Activated naive CD4-positive, alpha-beta T cell treated with anti-CD3 and anti-CD28 coated beads, Interleukin-2, amount 50 U/mL, for 24 hours (primary cell): ENCODE data around the gene IL1RAPL2.
"Not testable (repeated sequence)": the region's sequence is repeated elsewhere in the genome, so short reads cannot be mapped to it uniquely, and the experiment has no call there.

Experiments used
- H3K27ac Mint-ChIP-seq: one replicate; pipeline ENCODE4 v1.8.0; 2021; ENCODE audit warnings: mild to moderate bottlenecking, mixed read lengths
- H3K27me3 Mint-ChIP-seq: one replicate; pipeline ENCODE4 v1.8.0; 2021; ENCODE audit warnings: mixed read lengths
- H3K36me3 Mint-ChIP-seq: one replicate; pipeline ENCODE4 v1.8.0; 2021; ENCODE audit warnings: mixed read lengths
- H3K4me1 Mint-ChIP-seq: one replicate; pipeline ENCODE4 v1.8.0; 2021; ENCODE audit warnings: mixed read lengths
- H3K4me3 Mint-ChIP-seq: one replicate; pipeline ENCODE4 v1.8.0; 2021; ENCODE audit warnings: mild to moderate bottlenecking, mixed read lengths
- H3K9me3 Mint-ChIP-seq: one replicate; pipeline ENCODE4 v1.8.0; 2021; ENCODE audit warnings: mixed read lengths

IL1RAPL2 gene

GRCh38 chrX:104659005-104659744 is 93.2 kb downstream of the IL1RAPL2 start:
- Mint-ChIP-seq H3K36me3 (no peaks in the 10 kb centered on the region), H3K4me1 (no peaks in the 10 kb centered on the region), H3K27me3 (peaks cover 2% of the 10 kb centered on the region), H3K9me3 (no peaks in the 10 kb centered on the region), H3K4me3 (no peak overlapping the region), H3K27ac (no peak overlapping the region)

GRCh38 chrX:104660092-104660491 is 94.1 kb downstream of the IL1RAPL2 start:
- Mint-ChIP-seq H3K27ac (no peak overlapping the region), H3K27me3 (peaks cover 2% of the 10 kb centered on the region), H3K36me3 (no peaks in the 10 kb centered on the region), H3K4me1 (no peaks in the 10 kb centered on the region), H3K4me3 (no peak overlapping the region), H3K9me3 (no peaks in the 10 kb centered on the region)

- H3K27me3 Mint-ChIP-seq = peaks cover 2% of the 10 kb centered on the region
- no peaks in the 10 kb centered on the region for H3K9me3 Mint-ChIP-seq
- no peaks in the 10 kb centered on the region for H3K4me1 Mint-ChIP-seq
- no peak overlapping the region for H3K4me3 Mint-ChIP-seq
- no peak overlapping the region for H3K27ac Mint-ChIP-seq
- H3K36me3 Mint-ChIP-seq = no peaks in the 10 kb centered on the region
Observed at GRCh38 chrX:104662694-104663093, 96.7 kb downstream of the IL1RAPL2 start.

- Mint-ChIP-seq H3K9me3 (no peaks in the 10 kb centered on the region), H3K27ac (no peak overlapping the region), H3K4me3 (no peak overlapping the region), H3K4me1 (no peaks in the 10 kb centered on the region), H3K36me3 (no peaks in the 10 kb centered on the region), H3K27me3 (peaks cover 2% of the 10 kb centered on the region)
Observed at GRCh38 chrX:104665691-104666090, 99.7 kb downstream of the IL1RAPL2 start.

GRCh38 chrX:104668550-104668949 is 102.6 kb downstream of the IL1RAPL2 start:
- no peaks in the 10 kb centered on the region for H3K36me3 Mint-ChIP-seq
- no peak overlapping the region for H3K4me3 Mint-ChIP-seq
- H3K27ac Mint-ChIP-seq = no peak overlapping the region
- peaks cover under 1% of the 10 kb centered on the region for H3K27me3 Mint-ChIP-seq
- H3K9me3 Mint-ChIP-seq = no peaks in the 10 kb centered on the region
- H3K4me1 Mint-ChIP-seq = no peaks in the 10 kb centered on the region

- no peaks in the 10 kb centered on the region for H3K4me1 Mint-ChIP-seq
- no peak overlapping the region for H3K4me3 Mint-ChIP-seq
- no peaks in the 10 kb centered on the region for H3K9me3 Mint-ChIP-seq
- H3K27me3 Mint-ChIP-seq = no peaks in the 10 kb centered on the region
- no peaks in the 10 kb centered on the region for H3K36me3 Mint-ChIP-seq
- no peak overlapping the region for H3K27ac Mint-ChIP-seq
Observed at GRCh38 chrX:104669063-104669462, 103.1 kb downstream of the IL1RAPL2 start.

- Mint-ChIP-seq H3K4me3 (no peak overlapping the region), H3K9me3 (no peaks in the 10 kb centered on the region), H3K27me3 (no peaks in the 10 kb centered on the region), H3K27ac (no peak overlapping the region), H3K4me1 (no peaks in the 10 kb centered on the region), H3K36me3 (no peaks in the 10 kb centered on the region)
Observed at GRCh38 chrX:104670051-104670450, 104.1 kb downstream of the IL1RAPL2 start.

- H3K36me3 Mint-ChIP-seq, H3K27me3 Mint-ChIP-seq, H3K9me3 Mint-ChIP-seq, H3K4me1 Mint-ChIP-seq, H3K4me3 Mint-ChIP-seq, H3K27ac Mint-ChIP-seq: not testable (repeated sequence)
Observed at GRCh38 chrX:104677517-104677916, 111.5 kb downstream of the IL1RAPL2 start.

- no peaks in the 10 kb centered on the region for H3K9me3 Mint-ChIP-seq
- H3K4me1 Mint-ChIP-seq = no peaks in the 10 kb centered on the region
- H3K36me3 Mint-ChIP-seq = no peaks in the 10 kb centered on the region
- H3K27ac Mint-ChIP-seq = no peak overlapping the region
- no peak overlapping the region for H3K4me3 Mint-ChIP-seq
- no peaks in the 10 kb centered on the region for H3K27me3 Mint-ChIP-seq
Observed at GRCh38 chrX:104679175-104679574, 113.2 kb downstream of the IL1RAPL2 start.

GRCh38 chrX:104681214-104681613 is 115.2 kb downstream of the IL1RAPL2 start:
- no peak overlapping the region for H3K27ac Mint-ChIP-seq

GRCh38 chrX:104684077-104684476 is 118.1 kb downstream of the IL1RAPL2 start:
- Mint-ChIP-seq H3K27ac (no peak overlapping the region), H3K4me1 (no peaks in the 10 kb centered on the region), H3K27me3 (no peaks in the 10 kb centered on the region), H3K9me3 (no peaks in the 10 kb centered on the region), H3K4me3 (no peak overlapping the region), H3K36me3 (no peaks in the 10 kb centered on the region)

More at GRCh38 chrX:104681214-104681613, 115.2 kb downstream of the IL1RAPL2 start:
- no peaks in the 10 kb centered on the region for H3K9me3 Mint-ChIP-seq
- H3K27me3 Mint-ChIP-seq = no peaks in the 10 kb centered on the region
- no peaks in the 10 kb centered on the region for H3K4me1 Mint-ChIP-seq
- H3K36me3 Mint-ChIP-seq = no peaks in the 10 kb centered on the region
- H3K4me3 Mint-ChIP-seq = no peak overlapping the region

GRCh38 chrX:104695593-104695992 is 129.6 kb downstream of the IL1RAPL2 start:
- Mint-ChIP-seq H3K36me3 (no peaks in the 10 kb centered on the region), H3K4me3 (no peak overlapping the region), H3K27ac (no peak overlapping the region), H3K4me1 (no peaks in the 10 kb centered on the region), H3K9me3 (no peaks in the 10 kb centered on the region), H3K27me3 (no peaks in the 10 kb centered on the region)

GRCh38 chrX:104696667-104697066 is 130.7 kb downstream of the IL1RAPL2 start:
- Mint-ChIP-seq H3K4me3 (no peak overlapping the region), H3K27ac (no peak overlapping the region), H3K27me3 (no peaks in the 10 kb centered on the region)

GRCh38 chrX:104697294-104697693 is 131.3 kb downstream of the IL1RAPL2 start:
- Mint-ChIP-seq H3K27ac (no peak overlapping the region), H3K4me1 (no peaks in the 10 kb centered on the region), H3K36me3 (no peaks in the 10 kb centered on the region), H3K4me3 (no peak overlapping the region), H3K27me3 (peaks cover 1% of the 10 kb centered on the region), H3K9me3 (no peaks in the 10 kb centered on the region)

More at GRCh38 chrX:104696667-104697066, 130.7 kb downstream of the IL1RAPL2 start:
- Mint-ChIP-seq H3K9me3 (no peaks in the 10 kb centered on the region), H3K36me3 (no peaks in the 10 kb centered on the region), H3K4me1 (no peaks in the 10 kb centered on the region)

- Mint-ChIP-seq H3K4me3 (no peak overlapping the region), H3K9me3 (no peaks in the 10 kb centered on the region), H3K27ac (no peak overlapping the region), H3K27me3 (no peaks in the 10 kb centered on the region), H3K4me1 (no peaks in the 10 kb centered on the region), H3K36me3 (no peaks in the 10 kb centered on the region)
Observed at GRCh38 chrX:104707042-104707441, 141.0 kb downstream of the IL1RAPL2 start.

- Mint-ChIP-seq H3K27me3 (no peaks in the 10 kb centered on the region), H3K27ac (no peak overlapping the region), H3K9me3 (no peaks in the 10 kb centered on the region)
Observed at GRCh38 chrX:104707572-104707971, 141.6 kb downstream of the IL1RAPL2 start.

GRCh38 chrX:104712515-104712914 is 146.5 kb downstream of the IL1RAPL2 start:
- no peak overlapping the region for H3K4me3 Mint-ChIP-seq
- H3K27ac Mint-ChIP-seq = no peak overlapping the region
- no peaks in the 10 kb centered on the region for H3K27me3 Mint-ChIP-seq
- no peaks in the 10 kb centered on the region for H3K9me3 Mint-ChIP-seq
- H3K4me1 Mint-ChIP-seq = no peaks in the 10 kb centered on the region
- no peaks in the 10 kb centered on the region for H3K36me3 Mint-ChIP-seq

More at GRCh38 chrX:104707572-104707971, 141.6 kb downstream of the IL1RAPL2 start:
- no peaks in the 10 kb centered on the region for H3K4me1 Mint-ChIP-seq
- no peaks in the 10 kb centered on the region for H3K36me3 Mint-ChIP-seq
- no peak overlapping the region for H3K4me3 Mint-ChIP-seq
